HepG2 (cell line): ENCODE data around the gene MT4. TPM values are rescaled to one million over a fixed set of nuclear protein-coding genes. Genes with fewer than 3 reads are reported as not detected.

Source experiments
- BCL3 ChIP-seq: sonication (generic); formaldehyde crosslinking; IDR thresholded peaks from 2 replicates; pipeline ENCODE4 v1.5.1; 2020; ENCODE audit warnings: mild to moderate bottlenecking, missing genetic modification reagents, moderate library complexity
- BCL6 ChIP-seq: IDR thresholded peaks from 2 replicates; pipeline ENCODE4 v1.6.1; 2016; ENCODE audit warnings: missing genetic modification reagents, missing compliant biosample characterization
- CEBPB ChIP-seq: IDR thresholded peaks from 2 replicates; pipeline ENCODE4 v1.6.1; 2011; ENCODE audit warnings: low read depth, low read length, improper control_type of control experiment, borderline replicate concordance
- CTCF ChIP-seq: sonication (generic); formaldehyde crosslinking; IDR thresholded peaks from 2 replicates; pipeline ENCODE4 v1.5.0; 2020; ENCODE audit warnings: mild to moderate bottlenecking, missing genetic modification reagents, moderate library complexity
- ELF3 ChIP-seq: IDR thresholded peaks from 2 replicates; pipeline ENCODE4 v1.6.1; 2016; ENCODE audit warnings: missing genetic modification reagents, missing compliant biosample characterization
- FOXA3 ChIP-seq: IDR thresholded peaks from 2 replicates; pipeline ENCODE4 v1.6.1; 2016; ENCODE audit warnings: missing genetic modification reagents, missing compliant biosample characterization
- GABPB1 ChIP-seq: IDR thresholded peaks from 2 replicates; pipeline ENCODE4 v1.6.1; 2016; ENCODE audit warnings: mild to moderate bottlenecking, missing genetic modification reagents, moderate library complexity, missing compliant biosample characterization
- HNRNPK ChIP-seq: fragments of 200-400 bp; formaldehyde crosslinking; IDR thresholded peaks from 2 replicates; pipeline ENCODE4 v1.6.1; 2018; ENCODE audit warnings: low read length, low read depth, moderate library complexity, mild to moderate bottlenecking; ENCODE audit not compliant: poor library complexity, severe bottlenecking
- HOXA3 ChIP-seq: sonication (generic); formaldehyde crosslinking; IDR thresholded peaks from 2 replicates; pipeline ENCODE4 v1.5.0; 2020; ENCODE audit warnings: missing genetic modification reagents
- ISX ChIP-seq: sonication (generic); formaldehyde crosslinking; conservative IDR thresholded peaks from 2 replicates; pipeline ENCODE4 v1.5.0; 2020; ENCODE audit warnings: missing genetic modification reagents
- KDM4B ChIP-seq: sonication (generic); formaldehyde crosslinking; IDR thresholded peaks from 2 replicates; pipeline ENCODE4 v1.4.0; 2020; ENCODE audit warnings: missing genetic modification reagents
- MED1 ChIP-seq: sonication (generic); formaldehyde crosslinking; IDR thresholded peaks from 2 replicates; pipeline ENCODE4 v1.4.0; 2020; ENCODE audit warnings: missing genetic modification reagents
- NONO ChIP-seq, 2 experiments: fragments of 450-650 bp in 1 of 2; sonication (generic) in 1 of 2; formaldehyde crosslinking in 1 of 2; IDR thresholded peaks in 1 of 2; conservative IDR thresholded peaks in 1 of 2; 2 replicates each; pipeline versions ENCODE4 v1.6.1 to v1.8.0; 2017 to 2022; ENCODE audit warnings: mild to moderate bottlenecking in 1 of 2, missing genetic modification reagents in 1 of 2, moderate library complexity in 1 of 2
- NR2F6 ChIP-seq, 2 experiments: IDR thresholded peaks; 2 replicates each; pipeline ENCODE4 v1.6.1; 2016; ENCODE audit warnings: antibody characterized with exemption in 1 of 2, mild to moderate bottlenecking in 1 of 2
- PBX2 ChIP-seq: IDR thresholded peaks from 2 replicates; pipeline ENCODE4 v1.6.1; 2016; ENCODE audit warnings: control low read depth
- PPARG ChIP-seq: conservative IDR thresholded peaks from 2 replicates; pipeline ENCODE4 v1.6.1; 2016; ENCODE audit warnings: missing biosample characterization, missing genetic modification reagents
- RAD21 ChIP-seq: fragments of 450-650 bp; formaldehyde crosslinking; IDR thresholded peaks from 2 replicates; pipeline ENCODE4 v1.5.0; 2020; ENCODE audit warnings: mild to moderate bottlenecking
- SIX4 ChIP-seq: sonication (generic); formaldehyde crosslinking; IDR thresholded peaks from 2 replicates; pipeline ENCODE4 v1.4.0; 2020; ENCODE audit warnings: missing genetic modification reagents
- SP140L ChIP-seq: sonication (generic); formaldehyde crosslinking; IDR thresholded peaks from 2 replicates; pipeline ENCODE4 v1.4.0; 2020; ENCODE audit warnings: missing genetic modification reagents, borderline replicate concordance
- TBX2 ChIP-seq: sonication (generic); formaldehyde crosslinking; IDR thresholded peaks from 2 replicates; pipeline ENCODE4 v1.5.0; 2020; ENCODE audit warnings: missing genetic modification reagents, mild to moderate bottlenecking, borderline replicate concordance
- TGIF2 ChIP-seq: IDR thresholded peaks from 2 replicates; pipeline ENCODE4 v1.6.1; 2016; ENCODE audit warnings: control low read depth, missing compliant biosample characterization
- TOE1 ChIP-seq: sonication (generic); formaldehyde crosslinking; IDR thresholded peaks from 2 replicates; pipeline ENCODE4 v1.4.0; 2020; ENCODE audit warnings: mild to moderate bottlenecking, missing genetic modification reagents
- YEATS2 ChIP-seq: sonication (generic); formaldehyde crosslinking; IDR thresholded peaks from 2 replicates; pipeline ENCODE4 v1.4.0; 2020; ENCODE audit warnings: missing genetic modification reagents, borderline replicate concordance
- ZFP36 ChIP-seq: fragments of 150-350 bp; IDR thresholded peaks from 2 replicates; pipeline ENCODE4 v1.6.1; 2018; ENCODE audit warnings: borderline replicate concordance, low read length, low read depth; ENCODE audit not compliant: partially characterized antibody
- ZNF333 ChIP-seq: sonication (generic); formaldehyde crosslinking; IDR thresholded peaks from 2 replicates; pipeline ENCODE4 v1.4.0; 2020; ENCODE audit warnings: mild to moderate bottlenecking, missing genetic modification reagents, borderline replicate concordance
- ZNF382 ChIP-seq: sonication (generic); formaldehyde crosslinking; IDR thresholded peaks from 2 replicates; pipeline ENCODE4 v1.5.0; 2020; ENCODE audit warnings: missing genetic modification reagents, mild to moderate bottlenecking, borderline replicate concordance
- ZNF614 ChIP-seq: IDR thresholded peaks from 2 replicates; pipeline ENCODE4 v1.6.1; 2018; ENCODE audit warnings: missing biosample characterization, missing genetic modification reagents, inconsistent platforms, borderline replicate concordance
- ZNF674 ChIP-seq: sonication (generic); formaldehyde crosslinking; IDR thresholded peaks from 2 replicates; pipeline ENCODE4 v1.5.0; 2020; ENCODE audit warnings: low read depth, mild to moderate bottlenecking, missing genetic modification reagents
- polyA plus RNA-seq, 8 experiments: library from polyadenylated mRNA; depleted of rRNA in 3 of 8; stranded (reverse) in 7 of 8; unstranded in 1 of 8; fragments of >200 nt; fragmentation: Illumina TruSeq in 4 of 8; extraction: Trizol in 4 of 8; gene quantifications; 2 replicates each; pipeline versions ENCODE4 v1.2.1 to v1.2.3, GENCODE V29; 2011 to 2016; ENCODE audit warnings: low read depth in 4 of 8, missing spikeins in 1 of 8, mixed read lengths in 1 of 8; ENCODE audit not compliant: insufficient read depth in 1 of 8
- total RNA-seq, 5 experiments: library from RNA; depleted of rRNA; stranded (reverse); fragments of >200 nt; fragmentation: Illumina TruSeq; extraction: Trizol; gene quantifications; 2 replicates each; pipeline ENCODE4 v1.2.3, GENCODE V29; 2016; ENCODE audit warnings: low read depth in 1 of 5

MT4 gene
- total and polyA plus RNA-seq, 2 of the 13 experiments (the other 11 are each of a cell fraction or from before 2014, with no cell fraction given): not detected

DNA sequence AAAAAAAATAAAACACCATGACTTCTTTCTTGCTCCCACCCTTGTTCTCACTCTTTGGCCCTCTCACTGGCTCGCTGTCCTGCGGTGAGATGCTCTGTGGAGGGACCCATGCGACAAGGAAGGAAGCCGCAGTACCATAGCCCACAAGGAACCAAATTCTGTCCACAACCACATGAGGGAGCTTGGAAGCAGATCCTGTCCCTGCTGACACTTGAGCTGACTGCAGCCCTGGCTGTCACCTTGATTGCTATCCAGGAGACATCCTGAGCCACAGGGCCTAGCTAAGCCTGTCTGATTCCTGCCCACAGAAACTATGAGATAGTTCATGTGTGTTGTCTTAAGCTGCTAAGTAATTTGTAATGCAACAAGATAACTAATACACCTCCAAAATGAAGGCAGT lies 38.7 kb downstream of the MT4 start (continued):
- TF ChIP-seq BCL3: no peak
- no peak for TF ChIP-seq NR2F6 (IDR thresholded peaks at IDR 0.05)
- peak; percentile 54; the same call in 1 of the 2 replicates for TF ChIP-seq NR2F6 (CRISPR knock-in tag; IDR thresholded peaks at IDR 0.05)
- no peak for TF ChIP-seq HOXA3 (CRISPR knock-in tag)
- TF ChIP-seq SP140L (CRISPR knock-in tag): no peak
- no peak for TF ChIP-seq CEBPB
- TF ChIP-seq KDM4B (CRISPR knock-in tag): no peak
- TF ChIP-seq ZFP36: no peak
- TF ChIP-seq NONO (IDR thresholded peaks at IDR 0.05): no peak
- TF ChIP-seq NONO (CRISPR knock-in tag; conservative IDR thresholded peaks at IDR 0.05): no peak
- TF ChIP-seq TOE1: no peak
- TF ChIP-seq CTCF: peak; percentile 92
- TF ChIP-seq BCL6 (CRISPR knock-in tag): 0 out of 2 replicates have a peak, but pooled peaks have one; percentile 7
- TF ChIP-seq FOXA3 (CRISPR knock-in tag): peak; percentile 51
- TF ChIP-seq ZNF674 (CRISPR knock-in tag): no peak
- TF ChIP-seq RAD21 (CRISPR knock-in tag): peak; percentile 87
- no peak for TF ChIP-seq PPARG (CRISPR knock-in tag)
- TF ChIP-seq ELF3 (CRISPR knock-in tag): peak; percentile 90
- 0 out of 2 replicates have a peak, but pooled peaks have one; percentile 22 for TF ChIP-seq YEATS2
- TF ChIP-seq ZNF614: peak; percentile 77; the same call in 1 of the 2 replicates
- TF ChIP-seq TGIF2 (CRISPR knock-in tag): peak; percentile 73; the same call in 1 of the 2 replicates
- TF ChIP-seq ZNF333 (CRISPR knock-in tag): peak; percentile 39; the same call in 1 of the 2 replicates
- peak; percentile 74 for TF ChIP-seq MED1 (CRISPR knock-in tag)
- peak; percentile 9; the same call in 1 of the 2 replicates for TF ChIP-seq TBX2 (CRISPR knock-in tag)
- peak; percentile 38; the same call in 1 of the 2 replicates for TF ChIP-seq GABPB1
- TF ChIP-seq SIX4 (CRISPR knock-in tag): 0 out of 2 replicates have a peak, but pooled peaks have one; percentile 19
- TF ChIP-seq PBX2 (CRISPR knock-in tag): peak; percentile 68
- no peak for TF ChIP-seq ZNF382 (CRISPR knock-in tag)
- TF ChIP-seq HNRNPK: no peak
- no peak for TF ChIP-seq ISX (CRISPR knock-in tag)
